Measurements from ENCODE around the gene UBR3. TPM values are rescaled to one million over a fixed set of nuclear protein-coding genes. Genes with fewer than 3 reads are reported as not detected.
"Not testable (repeated sequence)": the region's sequence is repeated elsewhere in the genome, so short reads cannot be mapped to it uniquely, and the experiment has no call there.

UBR3 gene
- total and polyA plus RNA-seq, 5 donors = 39.8 to 98.2 (median 93.0) TPM

GRCh38 chr2:169910109-169910799 is 83.0 kb downstream of the UBR3 start:
- Histone ChIP-seq H3K27me3 (ENCODE audit: control insufficient read depth, insufficient read depth) (no peaks in the 10 kb centered on the region), H3K4me1 (ENCODE audit: control insufficient read depth, insufficient read depth, low read length) (no peaks in the 10 kb centered on the region), H3K27ac (ENCODE audit: low read length) (no peak overlapping the region), H3K9me3 (ENCODE audit: control insufficient read depth, low read length) (no peaks in the 10 kb centered on the region), H3K4me3 (ENCODE audit: low read length) (no peak overlapping the region)
- DNase-seq (no peak), ATAC-seq (no peak)
- intact Hi-C loops (cut with DNase I) = no loop called here
- 50% methylated on average over 7 of the region's 7 CpGs for WGBS

GRCh38 chr2:169911119-169911518 is 83.9 kb downstream of the UBR3 start:
- H3K27me3 ChIP-seq (ENCODE audit: control insufficient read depth, insufficient read depth) = no peaks in the 10 kb centered on the region
- no peak overlapping the region for H3K4me3 ChIP-seq (ENCODE audit: low read length)
- DNase-seq = no peak
- no peaks in the 10 kb centered on the region for H3K4me1 ChIP-seq (ENCODE audit: control insufficient read depth, insufficient read depth, low read length)
- WGBS = 65% methylated on average over 1 of the region's 1 CpG
- ATAC-seq = no peak
- intact Hi-C loops (cut with DNase I) = no loop called here
- H3K9me3 ChIP-seq (ENCODE audit: control insufficient read depth, low read length) = no peaks in the 10 kb centered on the region
- no peak overlapping the region for H3K27ac ChIP-seq (ENCODE audit: low read length)

- intact Hi-C loops (cut with DNase I) = no loop called here
- Histone ChIP-seq H3K9me3 (ENCODE audit: control insufficient read depth, low read length) (no peaks in the 10 kb centered on the region), H3K4me3 (ENCODE audit: low read length) (no peak overlapping the region), H3K27me3 (ENCODE audit: control insufficient read depth, insufficient read depth) (no peaks in the 10 kb centered on the region), H3K27ac (ENCODE audit: low read length) (no peak overlapping the region), H3K4me1 (ENCODE audit: control insufficient read depth, insufficient read depth, low read length) (no peaks in the 10 kb centered on the region)
- ATAC-seq = no peak
- DNase-seq = no peak
These were observed 89.4 kb downstream of the UBR3 start for GRCh38 chr2:169916623-169917022.

- no peaks in the 10 kb centered on the region for H3K9me3 ChIP-seq (ENCODE audit: control insufficient read depth, low read length)
- H3K27ac ChIP-seq (ENCODE audit: low read length) = no peak overlapping the region
- ATAC-seq (no peak), DNase-seq (no peak)
- H3K4me1 ChIP-seq (ENCODE audit: control insufficient read depth, insufficient read depth, low read length) = no peaks in the 10 kb centered on the region
- no peak overlapping the region for H3K4me3 ChIP-seq (ENCODE audit: low read length)
- intact Hi-C loops (cut with DNase I) = loop anchor here in 1 of 4 donors (10.0 kb wide), 1 partner anchor 99 kb away; the partner anchor contains the start of genes METTL5 and UBR3
- H3K27me3 ChIP-seq (ENCODE audit: control insufficient read depth, insufficient read depth) = no peaks in the 10 kb centered on the region
These were observed 96.7 kb downstream of the UBR3 start for GRCh38 chr2:169923977-169924376.

- intact Hi-C loops (cut with DNase I) = loop anchor here (5.0 to 10.0 kb wide), 3 partner anchors 99 to 104 kb away; partner anchors contain the start of genes UBR3 (in 3 of the 4) and METTL5 (in 2 of the 4)
- H3K27ac ChIP-seq (ENCODE audit: low read length) = no peak overlapping the region
- H3K9me3 ChIP-seq (ENCODE audit: control insufficient read depth, low read length) = no peaks in the 10 kb centered on the region
- no peak for DNase-seq
- WGBS = 85% methylated on average over 2 of the region's 2 CpGs
- H3K4me1 ChIP-seq (ENCODE audit: control insufficient read depth, insufficient read depth, low read length) = no peaks in the 10 kb centered on the region
- ATAC-seq = no peak
- no peak overlapping the region for H3K4me3 ChIP-seq (ENCODE audit: low read length)
- no peaks in the 10 kb centered on the region for H3K27me3 ChIP-seq (ENCODE audit: control insufficient read depth, insufficient read depth)
These were observed 98.7 kb downstream of the UBR3 start for GRCh38 chr2:169925968-169926367.

- Histone ChIP-seq H3K9me3 (ENCODE audit: control insufficient read depth, low read length) (no peaks in the 10 kb centered on the region), H3K27me3 (ENCODE audit: control insufficient read depth, insufficient read depth) (no peaks in the 10 kb centered on the region), H3K27ac (ENCODE audit: low read length) (no peak overlapping the region), H3K4me3 (ENCODE audit: low read length) (no peak overlapping the region), H3K4me1 (ENCODE audit: control insufficient read depth, insufficient read depth, low read length) (no peaks in the 10 kb centered on the region)
- ATAC-seq (no peak), DNase-seq (no peak)
- intact Hi-C loops (cut with DNase I) = loop anchor here (5.0 to 10.0 kb wide), 3 partner anchors 101 to 106 kb away; partner anchors contain the start of genes UBR3 (in 3 of the 4) and METTL5 (in 2 of the 4)
- WGBS = 54% methylated on average over 1 of the region's 1 CpG
These were observed 101.2 kb downstream of the UBR3 start for GRCh38 chr2:169928463-169928864.

GRCh38 chr2:169933124-169933711 is 106.0 kb downstream of the UBR3 start:
- 36% methylated on average over 2 of the region's 2 CpGs for WGBS
- no peaks in the 10 kb centered on the region for H3K9me3 ChIP-seq (ENCODE audit: control insufficient read depth, low read length)
- ATAC-seq = no peak
- H3K27ac ChIP-seq (ENCODE audit: low read length) = no peak overlapping the region
- no peak overlapping the region for H3K4me3 ChIP-seq (ENCODE audit: low read length)
- no peaks in the 10 kb centered on the region for H3K4me1 ChIP-seq (ENCODE audit: control insufficient read depth, insufficient read depth, low read length)
- no peak for DNase-seq
- intact Hi-C loops (cut with DNase I) = no loop called here
- H3K27me3 ChIP-seq (ENCODE audit: control insufficient read depth, insufficient read depth) = no peaks in the 10 kb centered on the region

GRCh38 chr2:169936652-169937051 is 109.4 kb downstream of the UBR3 start:
- intact Hi-C loops (cut with DNase I); H3K4me1 ChIP-seq (ENCODE audit: control insufficient read depth, insufficient read depth, low read length); H3K9me3 ChIP-seq (ENCODE audit: control insufficient read depth, low read length); H3K27ac ChIP-seq (ENCODE audit: low read length); DNase-seq; ATAC-seq; H3K27me3 ChIP-seq (ENCODE audit: control insufficient read depth, insufficient read depth); H3K4me3 ChIP-seq (ENCODE audit: low read length): not testable (repeated sequence)
- WGBS = 98% methylated on average over 5 of the region's 5 CpGs

- Histone ChIP-seq H3K9me3 (ENCODE audit: control insufficient read depth, low read length) (no peaks in the 10 kb centered on the region), H3K27ac (ENCODE audit: low read length) (no peak overlapping the region), H3K27me3 (ENCODE audit: control insufficient read depth, insufficient read depth) (no peaks in the 10 kb centered on the region), H3K4me3 (ENCODE audit: low read length) (no peak overlapping the region), H3K4me1 (ENCODE audit: control insufficient read depth, insufficient read depth, low read length) (no peaks in the 10 kb centered on the region)
- ATAC-seq = no peak
- 100% methylated on average over 1 of the region's 1 CpG for WGBS
- intact Hi-C loops (cut with DNase I) = no loop called here
- DNase-seq = no peak
These were observed 118.3 kb downstream of the UBR3 start for GRCh38 chr2:169945515-169945914.

- ATAC-seq = no peak
- WGBS = 95% methylated on average over 2 of the region's 2 CpGs
- intact Hi-C loops (cut with DNase I) = no loop called here
- no peaks in the 10 kb centered on the region for H3K27me3 ChIP-seq (ENCODE audit: control insufficient read depth, insufficient read depth)
- H3K27ac ChIP-seq (ENCODE audit: low read length) = no peak overlapping the region
- H3K4me3 ChIP-seq (ENCODE audit: low read length) = no peak overlapping the region
- no peaks in the 10 kb centered on the region for H3K9me3 ChIP-seq (ENCODE audit: control insufficient read depth, low read length)
- no peaks in the 10 kb centered on the region for H3K4me1 ChIP-seq (ENCODE audit: control insufficient read depth, insufficient read depth, low read length)
- DNase-seq = no peak
These were observed 118.8 kb downstream of the UBR3 start for GRCh38 chr2:169946092-169946491.

- Histone ChIP-seq H3K4me3 (ENCODE audit: low read length) (no peak overlapping the region), H3K27me3 (ENCODE audit: control insufficient read depth, insufficient read depth) (no peaks in the 10 kb centered on the region), H3K9me3 (ENCODE audit: control insufficient read depth, low read length) (no peaks in the 10 kb centered on the region), H3K4me1 (ENCODE audit: control insufficient read depth, insufficient read depth, low read length) (no peaks in the 10 kb centered on the region), H3K27ac (ENCODE audit: low read length) (no peak overlapping the region)
- no peak for ATAC-seq
- 94% methylated on average over 1 of the region's 1 CpG for WGBS
- no peak for DNase-seq
- intact Hi-C loops (cut with DNase I) = no loop called here
These were observed 119.3 kb downstream of the UBR3 start for GRCh38 chr2:169946546-169946945.

All from right cardiac atrium (tissue), 5 donors.